Breast epithelium (tissue), 4 donors: ENCODE results near the gene CORO2B. TPM values are rescaled to one million over a fixed set of nuclear protein-coding genes. Genes with fewer than 3 reads are reported as not detected.

Source experiments
- DNase-seq, 2 donors: peaks; one replicate each; pipeline ENCODE4 v3.0.0-alpha.2; 2019; ENCODE audit warnings: low spot score in 2 of 2
- H3K27ac ChIP-seq, 2 donors: fragments of 200-600 bp; sonication (generic) in 1 of 2; one replicate each; pipeline ENCODE4 v1.5.1; 2016 to 2019; ENCODE audit warnings: mild to moderate bottlenecking in 1 of 2
- H3K27me3 ChIP-seq, 2 donors: fragments of 200-600 bp; sonication (generic) in 1 of 2; one replicate each; pipeline versions ENCODE4 v1.5.1 to v1.6.0; 2017 to 2019; ENCODE audit warnings: control low read depth in 1 of 2, mild to moderate bottlenecking in 1 of 2
- H3K36me3 ChIP-seq: fragments of 200-600 bp; one replicate; pipeline ENCODE4 v1.5.1; 2019
- H3K4me1 ChIP-seq, 2 donors: fragments of 200-600 bp; sonication (generic); one replicate each; pipeline ENCODE4 v1.5.1; 2016 to 2019; ENCODE audit warnings: control low read depth in 1 of 2
- H3K4me3 ChIP-seq, 3 donors: fragments of 200-600 bp; sonication (generic); 1 replicate in 2 of 3; 2 replicates in 1 of 3; pipeline ENCODE4 v1.5.1; 2016 to 2019; ENCODE audit warnings: mild to moderate bottlenecking in 3 of 3, moderate library complexity in 2 of 3
- H3K9me3 ChIP-seq, 2 donors: fragments of 200-600 bp; sonication (generic) in 1 of 2; one replicate each; pipeline ENCODE4 v1.5.1; 2016 to 2019; ENCODE audit warnings: control low read depth in 1 of 2
- CTCF ChIP-seq, 3 donors: fragments of 450-650 bp; IDR thresholded peaks; one replicate each; pipeline ENCODE4 v1.5.1; 2016 to 2017; ENCODE audit warnings: antibody characterized with exemption in 3 of 3, mild to moderate bottlenecking in 3 of 3, moderate library complexity in 3 of 3
- POLR2A ChIP-seq: fragments of 450-650 bp; IDR thresholded peaks from one replicate; pipeline ENCODE4 v1.6.1; 2016; ENCODE audit warnings: antibody characterized with exemption, mild to moderate bottlenecking, moderate library complexity
- POLR2AphosphoS5 ChIP-seq, 3 donors: sonication (generic); formaldehyde crosslinking; IDR thresholded peaks; one replicate each; pipeline ENCODE4 v1.6.1; 2017; ENCODE audit warnings: antibody characterized with exemption in 3 of 3
- intact Hi-C: fragments of 100-400 bp; cut with DNase I; formaldehyde crosslinking; loops from one replicate; pipeline ENCODE4 v1.15.1; 2023; ENCODE audit warnings: low total_unique reads
- total RNA-seq, 3 donors: library from RNA; depleted of rRNA; stranded (reverse); fragments of >200 nt; gene quantifications; one replicate each; pipeline ENCODE4 v1.1.0, GENCODE V29; 2016

CORO2B gene
- total RNA-seq, 3 donors from 2014 or later, result 2.9 to 11.2 (median 3.5) TPM

- DNase-seq, result no peak
- intact Hi-C loops, result loop anchor here (5.0 to 10.0 kb wide), 2 partner anchors 679 to 1809 kb away; partner anchors contain the start of gene KIF23
- H3K9me3 ChIP-seq, result no peaks in the 10 kb centered on the region
- no peaks in the 10 kb centered on the region for H3K27me3 ChIP-seq
- H3K4me3 ChIP-seq, result no peak overlapping the region
- H3K4me1 ChIP-seq, result no peaks in the 10 kb centered on the region
- H3K36me3 ChIP-seq, result no peaks in the 10 kb centered on the region
- TF ChIP-seq POLR2AphosphoS5 (IDR thresholded peaks at IDR 0.05) (no peak), CTCF (IDR thresholded peaks at IDR 0.05) (no peak), POLR2A (no peak)
- H3K27ac ChIP-seq, result no peak overlapping the region
Measured at GRCh38 chr15:68733666-68734065, 154.9 kb downstream of the CORO2B start.

DNA sequence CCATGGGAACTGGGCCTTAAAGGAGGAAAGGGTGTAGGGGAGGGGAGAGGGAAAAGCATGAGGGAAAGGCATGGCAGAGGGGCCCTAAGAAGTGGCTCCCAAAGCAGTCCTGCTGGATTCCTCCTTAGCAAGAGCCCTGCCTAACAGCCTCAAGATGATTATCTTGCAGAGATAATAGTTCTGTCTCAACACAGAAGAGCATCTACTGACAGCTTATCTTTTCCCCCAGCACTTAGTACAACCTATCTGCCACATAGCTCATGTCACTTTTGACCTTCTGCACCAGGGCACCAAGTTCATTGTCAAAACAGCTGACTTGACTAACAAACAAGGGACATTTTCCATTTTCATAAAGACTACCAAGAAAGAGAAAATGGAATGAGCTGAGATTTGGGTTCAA lies 155.6 kb downstream of the CORO2B start:
- Histone ChIP-seq H3K9me3 (no peaks in the 10 kb centered on the region), H3K4me1 (no peaks in the 10 kb centered on the region), H3K27me3 (no peaks in the 10 kb centered on the region), H3K4me3 (no peak overlapping the region), H3K27ac (no peak overlapping the region), H3K36me3 (no peaks in the 10 kb centered on the region)
- no peak for TF ChIP-seq CTCF (IDR thresholded peaks at IDR 0.05)
- TF ChIP-seq POLR2A, result no peak
- TF ChIP-seq POLR2AphosphoS5 (IDR thresholded peaks at IDR 0.05), result no peak
- DNase-seq, result no peak
- intact Hi-C loops, result loop anchor here (5.0 to 10.0 kb wide), 2 partner anchors 678 to 1810 kb away; partner anchors contain the start of gene KIF23

GRCh38 chr15:68734881-68735280 lies 156.1 kb downstream of the CORO2B start:
- Histone ChIP-seq H3K4me1 (no peaks in the 10 kb centered on the region), H3K27ac (no peak overlapping the region), H3K36me3 (no peaks in the 10 kb centered on the region), H3K9me3 (no peaks in the 10 kb centered on the region), H3K27me3 (no peaks in the 10 kb centered on the region), H3K4me3 (no peak overlapping the region)
- TF ChIP-seq CTCF (IDR thresholded peaks at IDR 0.05) (no peak), POLR2A (no peak), POLR2AphosphoS5 (IDR thresholded peaks at IDR 0.05) (no peak)
- intact Hi-C loops, result loop anchor here (5.0 to 10.0 kb wide), 2 partner anchors 677 to 1810 kb away; partner anchors contain the start of gene KIF23
- DNase-seq, result no peak

DNA sequence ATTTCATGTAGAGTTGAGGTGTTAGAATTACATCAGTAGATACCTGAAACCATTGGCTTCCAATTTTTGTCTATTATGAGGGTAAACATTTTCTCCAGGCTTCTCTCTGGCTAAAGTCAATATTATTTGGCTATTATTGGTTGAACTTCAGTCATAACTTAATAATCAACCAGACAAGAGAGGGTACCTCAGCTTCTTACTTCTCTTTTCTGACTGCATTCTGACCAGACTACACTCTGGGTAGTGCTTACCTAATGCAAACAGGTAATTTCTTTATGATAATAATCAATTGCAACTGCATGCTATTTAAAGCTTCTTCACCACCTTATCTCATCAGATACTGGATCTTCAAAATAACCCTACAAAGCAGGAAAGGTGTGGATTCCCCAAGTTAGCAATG lies 156.8 kb downstream of the CORO2B start:
- Histone ChIP-seq H3K9me3 (no peaks in the 10 kb centered on the region), H3K4me1 (no peaks in the 10 kb centered on the region), H3K27me3 (no peaks in the 10 kb centered on the region), H3K36me3 (no peaks in the 10 kb centered on the region), H3K4me3 (no peak overlapping the region), H3K27ac (no peak overlapping the region)
- DNase-seq, result no peak
- TF ChIP-seq POLR2A, result no peak
- TF ChIP-seq CTCF (IDR thresholded peaks at IDR 0.05), result no peak
- no peak for TF ChIP-seq POLR2AphosphoS5 (IDR thresholded peaks at IDR 0.05)
- intact Hi-C loops, result loop anchor here (10.0 kb wide), 1 partner anchor 1811 kb away; no protein-coding TSS in a partner anchor

DNA sequence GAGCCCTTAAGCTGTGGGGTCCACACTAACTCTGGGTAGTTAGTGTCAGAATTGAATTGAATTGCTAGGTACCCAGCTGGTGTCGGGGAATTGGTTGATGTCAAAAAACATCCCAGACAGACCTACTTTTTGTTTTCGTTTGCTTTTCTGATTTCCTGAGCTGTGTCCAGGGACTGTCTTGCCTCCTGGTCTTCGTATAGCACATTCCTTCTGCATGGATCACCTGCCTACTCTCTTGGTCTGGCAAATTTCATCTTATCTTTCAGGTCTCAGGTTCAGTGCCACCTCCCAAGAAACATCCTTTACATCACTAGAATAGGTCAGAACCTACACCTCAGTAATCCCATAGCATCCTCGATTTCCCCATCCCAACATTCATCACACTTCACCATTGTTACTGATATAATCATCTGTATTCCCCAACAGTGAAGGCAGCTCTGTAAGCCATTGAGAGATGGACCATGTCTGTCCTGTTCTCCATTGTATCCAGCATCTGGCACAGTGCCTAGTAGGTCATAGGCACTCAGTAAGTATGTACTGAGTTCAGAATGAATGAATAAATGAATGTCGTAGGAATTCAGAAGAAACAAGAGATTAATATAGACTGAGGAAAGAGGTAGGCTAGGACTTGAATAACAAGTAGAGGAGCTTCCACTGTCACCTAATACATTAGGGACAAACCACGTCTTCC lies 160.7 kb downstream of the CORO2B start:
- Histone ChIP-seq H3K27ac (no peak overlapping the region), H3K9me3 (no peaks in the 10 kb centered on the region), H3K4me3 (no peak overlapping the region), H3K27me3 (no peaks in the 10 kb centered on the region), H3K36me3 (no peaks in the 10 kb centered on the region), H3K4me1 (no peaks in the 10 kb centered on the region)
- intact Hi-C loops, result loop anchor here (10.0 kb wide), 1 partner anchor 1815 kb away; no protein-coding TSS in a partner anchor
- no peak for DNase-seq
- TF ChIP-seq POLR2AphosphoS5 (IDR thresholded peaks at IDR 0.05), result no peak
- no peak for TF ChIP-seq CTCF (IDR thresholded peaks at IDR 0.05)
- no peak for TF ChIP-seq POLR2A
